Measurements from ENCODE around the gene VAC14. TPM values are rescaled to one million over a fixed set of nuclear protein-coding genes. Genes with fewer than 3 reads are reported as not detected.

VAC14 gene
- polyA plus RNA-seq, 2 of the 4 experiments (the other 2 are of a cell fraction), result 25.3 to 27.0 TPM

- WGBS (ENCODE audit: missing lambda C conversion rate), result 59% methylated on average over 4 of the region's 4 CpGs
- Histone ChIP-seq H3K4me2 (peak overlapping the region; percentile 82), H3K9me3 (no peaks in the 10 kb centered on the region), H3K4me1 (no peaks in the 10 kb centered on the region; the same call in 2 of the 3 replicates), H3K27ac (no peak overlapping the region), H3K4me3 (no peak overlapping the region)
- DNase-seq (ENCODE audit: low read depth in 1 of 2, low spot score in 1 of 2), result no peak
- FAIRE-seq, result no peak
- ATAC-seq, result peak in 1 of 2 experiments; percentile 45; a peak in 3 of 6 replicates
- no peak for TF ChIP-seq CHD2 (IDR thresholded peaks at IDR 0.05; ENCODE audit: low read length, partially characterized antibody)
- no peak for TF ChIP-seq EHF (CRISPR knock-in tag; IDR thresholded peaks at IDR 0.05)
- no peak for TF ChIP-seq MAFK (IDR thresholded peaks at IDR 0.05; ENCODE audit: partially characterized antibody)
- no peak for TF ChIP-seq RCOR1 (IDR thresholded peaks at IDR 0.05; ENCODE audit: low read depth, low read length)
- no peak for TF ChIP-seq NR3C1 (IDR thresholded peaks at IDR 0.05)
- TF ChIP-seq TFCP2L1 (CRISPR knock-in tag; IDR thresholded peaks at IDR 0.05), result no peak
- TF ChIP-seq HOXB13 (CRISPR knock-in tag; IDR thresholded peaks at IDR 0.05; ENCODE audit: low read depth), result no peak
- TF ChIP-seq ZC3H11A (IDR thresholded peaks at IDR 0.05), result no peak
- no peak for TF ChIP-seq JUN (IDR thresholded peaks at IDR 0.05)
- no peak for TF ChIP-seq BHLHE40 (IDR thresholded peaks at IDR 0.05; ENCODE audit: low read depth, low read length)
- TF ChIP-seq HMGXB4 (CRISPR knock-in tag; IDR thresholded peaks at IDR 0.05; ENCODE audit: borderline replicate concordance), result no peak
- TF ChIP-seq KDM5A (IDR thresholded peaks at IDR 0.05), result no peak
- TF ChIP-seq USF2 (IDR thresholded peaks at IDR 0.05), result no peak
- no peak for TF ChIP-seq SREBF2 (IDR thresholded peaks at IDR 0.05)
- TF ChIP-seq RARB (CRISPR knock-in tag; IDR thresholded peaks at IDR 0.05), result no peak
- TF ChIP-seq ZFP36 (IDR thresholded peaks at IDR 0.05; ENCODE audit: borderline replicate concordance, partially characterized antibody), result no peak
- no peak for TF ChIP-seq EP300 (IDR thresholded peaks at IDR 0.05)
- no peak for TF ChIP-seq ESRRA (IDR thresholded peaks at IDR 0.05; ENCODE audit: borderline replicate concordance, low read length)
- ChIA-PET POLR2A (interaction anchor here (1.5 to 1.9 kb wide), 2 partner anchors 125 to 272 kb away, joined by 3 to 9 read pairs; no protein-coding TSS in a partner anchor), CTCF (interaction anchor here (0.6 to 6.2 kb wide), 48 partner anchors 9 to 1023 kb away, joined by 3 to 52 read pairs (median 4); partner anchors contain the start of genes CALB2, COG4, EXOSC6 and SF3B3)
These were observed 147.6 kb downstream of the VAC14 start for GRCh38 chr16:70653406-70653805.

- Histone ChIP-seq H3K4me3 (no peak overlapping the region), H3K4me1 (no peaks in the 10 kb centered on the region; the same call in 2 of the 3 replicates), H3K9me3 (no peaks in the 10 kb centered on the region), H3K27ac (no peak overlapping the region), H3K4me2 (no peak overlapping the region)
- FAIRE-seq, result no peak
- CTCF ChIA-PET, result interaction anchor here (0.6 to 6.2 kb wide), 17 partner anchors 10 to 856 kb away, joined by 3 to 52 read pairs (median 5); no protein-coding TSS in a partner anchor
- 63% methylated on average over 2 of the region's 2 CpGs for WGBS (ENCODE audit: missing lambda C conversion rate)
- POLR2A ChIA-PET, result no interaction called here
- DNase-seq (ENCODE audit: low read depth in 1 of 2, low spot score in 1 of 2), result no peak
- TF ChIP-seq KDM1A (IDR thresholded peaks at IDR 0.05; ENCODE audit: low read depth), result no peak
- peak; percentile 41 for TF ChIP-seq MAFK (IDR thresholded peaks at IDR 0.05; ENCODE audit: partially characterized antibody)
- ATAC-seq, result no peak
These were observed 148.6 kb downstream of the VAC14 start for GRCh38 chr16:70652322-70652721.

GRCh38 chr16:70651524-70651923, 149.4 kb downstream of the VAC14 start:
- Histone ChIP-seq H3K4me3 (no peak overlapping the region), H3K9me3 (no peaks in the 10 kb centered on the region), H3K27ac (no peak overlapping the region), H3K4me2 (no peak overlapping the region), H3K4me1 (no peaks in the 10 kb centered on the region; the same call in 2 of the 3 replicates)
- WGBS (ENCODE audit: missing lambda C conversion rate), result 67% methylated on average over 3 of the region's 3 CpGs
- TF ChIP-seq FOSB (CRISPR knock-in tag; IDR thresholded peaks at IDR 0.05), result no peak
- TF ChIP-seq ATOH8 (CRISPR knock-in tag; IDR thresholded peaks at IDR 0.05; ENCODE audit: low read depth), result no peak
- no peak for TF ChIP-seq EHMT2 (IDR thresholded peaks at IDR 0.05; ENCODE audit: low read depth)
- TF ChIP-seq KDM5A (IDR thresholded peaks at IDR 0.05), result no peak
- FAIRE-seq, result no peak
- no peak for DNase-seq (ENCODE audit: low read depth in 1 of 2, low spot score in 1 of 2)
- POLR2A ChIA-PET, result no interaction called here
- CTCF ChIA-PET, result interaction anchor here (0.6 to 6.2 kb wide), 10 partner anchors 11 to 320 kb away, joined by 3 to 52 read pairs (median 7); no protein-coding TSS in a partner anchor
- ATAC-seq, result no peak

All from A549 (cell line).